H1 (cell line): ENCODE measurements around the gene BCKDHB. TPM values are rescaled to one million over a fixed set of nuclear protein-coding genes. Genes with fewer than 3 reads are reported as not detected.

Experiments
- CTCF ChIA-PET: fragments of 300-600 bp; sonication (Branson Sonifier 250); formaldehyde crosslinking; loops from one replicate; lab custom pipeline; 2021; ENCODE audit not compliant: partially characterized antibody; lab: Charles Lee
- POLR2A ChIA-PET: fragments of 300-600 bp; sonication (Branson Sonifier 250); formaldehyde crosslinking; loops from one replicate; lab custom pipeline; 2021; ENCODE audit warnings: inconsistent platforms; ENCODE audit not compliant: partially characterized antibody; lab: Charles Lee
- DNase-seq, 2 experiments: peaks; one replicate each; pipeline versions ENCODE4 v3.0.0 to v3.0.0-alpha.2; 2010 to 2022; ENCODE audit warnings: low spot score in 2 of 2, low read depth in 1 of 2, mixed read lengths in 1 of 2
- FAIRE-seq: peaks from 2 replicates; lab custom pipeline; 2011; peaks lifted over from hg19 to GRCh38; lab: Jason Lieb, UNC
- H2AFZ ChIP-seq: 2 replicates; pipeline ENCODE4 v1.8.1; 2012; ENCODE audit warnings: low read length, inconsistent platforms
- H2AK5ac ChIP-seq: 2 replicates; pipeline ENCODE4 v1.6.1; 2013; ENCODE audit warnings: low read depth, low read length
- H2BK120ac ChIP-seq: replicated peaks from 2 replicates; pipeline ENCODE3; 2013; ENCODE audit warnings: low read depth, low read length, inconsistent platforms
- H2BK12ac ChIP-seq: 2 replicates; pipeline ENCODE4 v1.6.1; 2013; ENCODE audit warnings: low read depth, low read length
- H2BK15ac ChIP-seq: 2 replicates; pipeline ENCODE4 v1.6.1; 2013; ENCODE audit warnings: low read length
- H2BK20ac ChIP-seq: 2 replicates; pipeline ENCODE4 v1.6.1; 2013; ENCODE audit warnings: low read length
- H2BK5ac ChIP-seq: 2 replicates; pipeline ENCODE4 v1.6.1; 2013; ENCODE audit warnings: low read depth, low read length
- H3K14ac ChIP-seq: 2 replicates; pipeline ENCODE4 v1.6.1; 2013; ENCODE audit warnings: inconsistent platforms; ENCODE audit not compliant: insufficient read length
- H3K18ac ChIP-seq: 2 replicates; pipeline ENCODE4 v1.6.1; 2013; ENCODE audit warnings: low read length; ENCODE audit errors: extremely low read depth
- H3K23ac ChIP-seq: 2 replicates; pipeline ENCODE4 v1.6.1; 2013; ENCODE audit warnings: inconsistent platforms; ENCODE audit not compliant: insufficient read length
- H3K23me2 ChIP-seq: 2 replicates; pipeline ENCODE4 v1.6.1; 2013; ENCODE audit warnings: low read depth, low read length
- H3K27ac ChIP-seq: 2 replicates; pipeline ENCODE4 v1.6.1; 2011; ENCODE audit warnings: low read depth, low read length, inconsistent platforms
- H3K27me3 ChIP-seq, 4 experiments: replicated peaks in 1 of 4; 1 replicate in 1 of 4; 2 replicates in 3 of 4; pipeline versions ENCODE4 v1.6.1 to v1.8.1; 2011 to 2013; ENCODE audit warnings: low read length in 3 of 4, mild to moderate bottlenecking in 3 of 4, inconsistent platforms in 2 of 4, mixed read lengths in 2 of 4, moderate library complexity in 1 of 4; ENCODE audit not compliant: control insufficient read depth in 3 of 4, insufficient read depth in 3 of 4; ENCODE audit errors: extremely low read depth in 1 of 4
- H3K36me3 ChIP-seq, 4 experiments: 2 replicates each; pipeline versions ENCODE4 v1.6.1 to v1.8.1; 2011 to 2013; ENCODE audit warnings: mild to moderate bottlenecking in 4 of 4, low read length in 3 of 4, moderate library complexity in 2 of 4, control low read depth in 1 of 4, inconsistent platforms in 1 of 4; ENCODE audit not compliant: insufficient read depth in 4 of 4, control insufficient read depth in 2 of 4
- H3K4ac ChIP-seq: replicated peaks from 2 replicates; pipeline ENCODE3; 2013; ENCODE audit warnings: low read length, low read depth, mixed read lengths, inconsistent platforms; ENCODE audit not compliant: insufficient read length
- H3K4me1 ChIP-seq, 4 experiments: replicated peaks in 1 of 4; 1 replicate in 1 of 4; 2 replicates in 3 of 4; pipeline versions ENCODE4 v1.6.1 to v1.8.1; 2011 to 2013; ENCODE audit warnings: low read length in 3 of 4, inconsistent platforms in 2 of 4, mixed read lengths in 1 of 4; ENCODE audit not compliant: insufficient read depth in 4 of 4, control insufficient read depth in 3 of 4
- H3K4me2 ChIP-seq, 2 experiments: 2 replicates each; pipeline versions ENCODE4 v1.6.1 to v1.8.1; 2011 to 2013; ENCODE audit warnings: low read depth in 2 of 2, low read length in 2 of 2, control low read depth in 1 of 2, inconsistent platforms in 1 of 2, mild to moderate bottlenecking in 1 of 2; ENCODE audit not compliant: insufficient read depth in 1 of 2
- H3K4me3 ChIP-seq, 4 experiments: fragments of 200-600, 300-600 bp in 1 of 4; sonication (generic), shearing (Covaris generic), sonication (Bioruptor Twin) in 1 of 4; 2 replicates each; pipeline versions ENCODE4 v1.5.1 to v1.8.1; 2011 to 2016; ENCODE audit warnings: low read length in 4 of 4, low read depth in 3 of 4, control low read depth in 2 of 4, inconsistent platforms in 2 of 4, mild to moderate bottlenecking in 2 of 4, mixed read lengths in 1 of 4, moderate library complexity in 1 of 4; ENCODE audit not compliant: insufficient read depth in 2 of 4; ENCODE audit errors: extremely low read depth in 1 of 4
- H3K56ac ChIP-seq: replicated peaks from 2 replicates; pipeline ENCODE3; 2013; ENCODE audit warnings: low read depth, mild to moderate bottlenecking, mixed read lengths, low read length, inconsistent platforms; ENCODE audit not compliant: insufficient read length
- H3K79me1 ChIP-seq: 2 replicates; pipeline ENCODE4 v1.6.1; 2013; ENCODE audit warnings: low read depth, low read length, control low read depth
- H3K79me2 ChIP-seq, 2 experiments: 2 replicates each; pipeline versions ENCODE4 v1.6.1 to v1.8.1; 2012 to 2013; ENCODE audit warnings: low read length in 2 of 2, mild to moderate bottlenecking in 2 of 2, inconsistent platforms in 1 of 2; ENCODE audit not compliant: insufficient read depth in 2 of 2, control insufficient read depth in 1 of 2
- H3K9ac ChIP-seq, 4 experiments: replicated peaks in 1 of 4; 1 replicate in 1 of 4; 2 replicates in 3 of 4; pipeline versions ENCODE4 v1.6.1 to v1.8.1; 2011 to 2013; ENCODE audit warnings: low read depth in 3 of 4, low read length in 3 of 4, control low read depth in 2 of 4, mild to moderate bottlenecking in 2 of 4, moderate library complexity in 2 of 4, inconsistent platforms in 1 of 4; ENCODE audit errors: extremely low read depth in 1 of 4
- H3K9me3 ChIP-seq, 2 experiments: 2 replicates each; pipeline versions ENCODE4 v1.6.1 to v1.8.1; 2012 to 2013; ENCODE audit warnings: mild to moderate bottlenecking in 2 of 2, moderate library complexity in 2 of 2, control low read depth in 1 of 2, inconsistent platforms in 1 of 2, low read depth in 1 of 2, low read length in 1 of 2, mixed read lengths in 1 of 2; ENCODE audit not compliant: insufficient read depth in 2 of 2
- H4K20me1 ChIP-seq, 2 experiments: replicated peaks in 1 of 2; 2 replicates each; pipeline versions ENCODE3 to v1.8.1; 2011 to 2013; ENCODE audit warnings: inconsistent platforms in 2 of 2, low read length in 2 of 2, mild to moderate bottlenecking in 1 of 2; ENCODE audit not compliant: insufficient read depth in 2 of 2, control insufficient read depth in 1 of 2
- H4K5ac ChIP-seq: 2 replicates; pipeline ENCODE4 v1.6.1; 2013; ENCODE audit warnings: low read length, low read depth, mixed read lengths, inconsistent platforms; ENCODE audit not compliant: insufficient read length
- H4K8ac ChIP-seq: 2 replicates; pipeline ENCODE4 v1.8.0; 2013; ENCODE audit warnings: mild to moderate bottlenecking, moderate library complexity, low read length, inconsistent platforms; ENCODE audit not compliant: insufficient read depth; ENCODE audit errors: extremely low read depth
- H4K91ac ChIP-seq: replicated peaks from 2 replicates; pipeline ENCODE3; 2013; ENCODE audit warnings: low read length, mixed read lengths, inconsistent platforms; ENCODE audit not compliant: insufficient read length
- BCL11A ChIP-seq, 2 experiments: IDR thresholded peaks; one replicate each; pipeline ENCODE4 v1.6.1; 2011; ENCODE audit warnings: low read depth in 2 of 2, low read length in 2 of 2, mild to moderate bottlenecking in 2 of 2
- CBX5 ChIP-seq: fragments of 300-800, 300-1000 bp; sonication (generic); IDR thresholded peaks from 2 replicates; pipeline ENCODE4 v1.7.1; 2016; ENCODE audit warnings: antibody characterized with exemption, low read length, low read depth
- EZH2 ChIP-seq: fragments of 200-600 bp; sonication (generic); IDR thresholded peaks from 2 replicates; pipeline ENCODE4 v1.7.1; 2012; ENCODE audit warnings: low read depth, mild to moderate bottlenecking, moderate library complexity, low read length, inconsistent platforms; ENCODE audit not compliant: severe bottlenecking
- KDM5A ChIP-seq: fragments of 200-600 bp; IDR thresholded peaks from 2 replicates; pipeline ENCODE4 v1.7.1; 2012; ENCODE audit warnings: mild to moderate bottlenecking, low read length, inconsistent platforms, mixed read lengths
- PHF8 ChIP-seq: fragments of 200-600 bp; sonication (generic); conservative IDR thresholded peaks from 2 replicates; pipeline ENCODE4 v1.7.1; 2012; ENCODE audit warnings: low read depth, mild to moderate bottlenecking, inconsistent platforms, low read length, moderate library complexity
- POLR2A ChIP-seq, 2 experiments: IDR thresholded peaks; 1 replicate in 1 of 2; 2 replicates in 1 of 2; pipeline ENCODE4 v1.6.1; 2011; ENCODE audit warnings: low read depth in 2 of 2, low read length in 2 of 2, mild to moderate bottlenecking in 2 of 2; ENCODE audit errors: control extremely low read depth in 1 of 2
- RAD21 ChIP-seq, 2 experiments: IDR thresholded peaks in 1 of 2; conservative IDR thresholded peaks in 1 of 2; 2 replicates each; pipeline ENCODE4 v1.6.1; 2011; ENCODE audit warnings: low read depth in 2 of 2, low read length in 2 of 2, improper control_type of control experiment in 1 of 2, inconsistent platforms in 1 of 2, mild to moderate bottlenecking in 1 of 2, moderate library complexity in 1 of 2
- SIX5 ChIP-seq: IDR thresholded peaks from 2 replicates; pipeline ENCODE4 v1.6.1; 2011; ENCODE audit warnings: mild to moderate bottlenecking, low read depth, low read length
- YY1 ChIP-seq: IDR thresholded peaks from 2 replicates; pipeline ENCODE4 v1.6.1; 2011; ENCODE audit warnings: low read depth, mild to moderate bottlenecking, low read length
- polyA plus RNA-seq, 7 experiments: library from polyadenylated mRNA; depleted of rRNA in 3 of 7; stranded (reverse) in 5 of 7; unstranded in 2 of 7; fragments of >200 nt in 5 of 7; fragments of 200-250 nt in 2 of 7; gene quantifications; 1 replicate in 5 of 7; 2 replicates in 1 of 7; 4 replicates in 1 of 7; pipeline versions ENCODE4 v1.2.1 to v1.2.3, GENCODE V29; 2011 to 2013; ENCODE audit warnings: missing spikeins in 2 of 7, mixed read lengths in 2 of 7
- total RNA-seq: library from RNA; stranded (reverse); fragmentation: NEBNext Ultra II Directional; extraction: Animal tissue kit (Norgen Biotek cat#: 25700); gene quantifications from 2 replicates; pipeline ENCODE4 v1.2.1, GENCODE V29; 2021

Gene BCKDHB
- total and polyA plus RNA-seq, 2 of the 8 experiments (the other 6 are each of a cell fraction or from before 2014, with no cell fraction given): 22.1 to 30.8 TPM

DNA sequence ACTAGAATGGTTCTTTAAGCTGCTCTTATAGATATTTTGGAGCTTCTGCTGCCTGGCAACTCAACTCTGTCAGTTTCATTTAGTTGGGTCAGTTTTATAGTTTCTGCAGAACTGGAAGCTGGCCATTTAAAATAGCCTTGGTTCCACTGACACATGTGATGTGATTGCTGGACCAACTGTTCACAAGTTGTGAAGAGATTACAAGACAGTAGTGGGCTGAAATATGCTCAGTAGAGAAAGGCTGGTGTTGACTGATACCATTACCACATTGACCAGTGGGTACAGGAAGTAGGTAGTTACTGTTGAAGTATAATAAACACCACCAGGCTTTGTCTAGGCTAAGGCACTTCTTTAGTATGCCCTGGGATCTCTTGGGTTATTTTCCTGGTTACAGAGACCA lies 39.0 kb downstream of the BCKDHB start:
- POLR2A ChIA-PET: no interaction called here

More for the DNA sequence above, 39.0 kb downstream of the BCKDHB start:
- H3K27me3 ChIP-seq: no peaks in the 10 kb centered on the region
- TF ChIP-seq RAD21 (IDR thresholded peaks at IDR 0.05 in 1 of 2, conservative IDR thresholded peaks at IDR 0.05 in 1 of 2; ENCODE audit: low read depth in 2 of 2, low read length in 2 of 2) (no peak), CBX5 (no peak), BCL11A (IDR thresholded peaks at IDR 0.05; ENCODE audit: low read depth in 2 of 2, low read length in 2 of 2) (no peak), KDM5A (no peak), POLR2A (IDR thresholded peaks at IDR 0.05; ENCODE audit: control extremely low read depth in 1 of 2, low read depth in 2 of 2, low read length in 2 of 2) (no peak), SIX5 (no peak), PHF8 (no peak), EZH2 (no peak), YY1 (no peak)
- no peak overlapping the region for H3K56ac ChIP-seq
- peaks cover 0 to 2% (median 0%) of the 10 kb centered on the region in 4 experiments; a peak in 1 of 8 replicates for H3K36me3 ChIP-seq
- no peak overlapping the region for H2BK5ac ChIP-seq
- H2AFZ ChIP-seq: no peak overlapping the region
- H4K8ac ChIP-seq: no peak overlapping the region
- no peaks in the 10 kb centered on the region for H3K79me1 ChIP-seq
- H3K4me2 ChIP-seq: no peak overlapping the region
- no peaks in the 10 kb centered on the region for H3K79me2 ChIP-seq
- no peak overlapping the region for H3K14ac ChIP-seq
- H2AK5ac ChIP-seq: no peak overlapping the region
- H3K9ac ChIP-seq: no peak overlapping the region
- no peak overlapping the region for H3K18ac ChIP-seq
- H2BK15ac ChIP-seq: no peak overlapping the region
- H3K4ac ChIP-seq: no peak overlapping the region
- no peak overlapping the region for H3K23ac ChIP-seq
- no peak overlapping the region for H3K27ac ChIP-seq
- no peak overlapping the region for H4K91ac ChIP-seq
- no peaks in the 10 kb centered on the region for H3K4me1 ChIP-seq
- CTCF ChIA-PET: interaction anchor here (1.0 kb wide), 1 partner anchor 26 kb away, joined by 3 read pairs; no protein-coding TSS in a partner anchor
- H2BK120ac ChIP-seq: no peak overlapping the region
- no peaks in the 10 kb centered on the region for H3K9me3 ChIP-seq
- FAIRE-seq (no peak), DNase-seq (no peak)
- no peak overlapping the region for H4K5ac ChIP-seq
- no peaks in the 10 kb centered on the region for H4K20me1 ChIP-seq
- H3K4me3 ChIP-seq: no peak overlapping the region
- H3K23me2 ChIP-seq: no peaks in the 10 kb centered on the region
- no peak overlapping the region for H2BK12ac ChIP-seq
- H2BK20ac ChIP-seq: no peak overlapping the region
